GM19328 (cell line): ENCODE results near the gene PTPN20.

Experiments used
- ATAC-seq: cut with Tn5 transposase; IDR thresholded peaks from one replicate; pipeline ENCODE4 v1.9.1; 2021; ENCODE audit warnings: mild to moderate bottlenecking, moderate library complexity; ENCODE audit not compliant: unreplicated experiment

The PTPN20 gene

GRCh38 chr10:47019155-47020145 is 108.2 kb downstream of the PTPN20 start:
- no peak for ATAC-seq

GRCh38 chr10:47020471-47020870 is 109.2 kb downstream of the PTPN20 start:
- ATAC-seq = no peak

- no peak for ATAC-seq
These were observed 110.6 kb downstream of the PTPN20 start for GRCh38 chr10:47021850-47022249.

GRCh38 chr10:47022311-47023131 is 111.3 kb downstream of the PTPN20 start:
- ATAC-seq = no peak

GRCh38 chr10:47023237-47024045 is 112.2 kb downstream of the PTPN20 start:
- ATAC-seq = no peak

- ATAC-seq = no peak
These were observed 112.8 kb downstream of the PTPN20 start for GRCh38 chr10:47024046-47024322.

- ATAC-seq = no peak
These were observed 113.4 kb downstream of the PTPN20 start for GRCh38 chr10:47024399-47025252.

- ATAC-seq = no peak
These were observed 114.0 kb downstream of the PTPN20 start for GRCh38 chr10:47025253-47025539.

GRCh38 chr10:47025540-47026300 is 114.5 kb downstream of the PTPN20 start:
- ATAC-seq = no peak

- ATAC-seq = no peak
These were observed 115.3 kb downstream of the PTPN20 start for GRCh38 chr10:47026301-47027107.

- no peak for ATAC-seq
These were observed 116.0 kb downstream of the PTPN20 start for GRCh38 chr10:47027108-47027783.

GRCh38 chr10:47027784-47028260 is 116.6 kb downstream of the PTPN20 start:
- no peak for ATAC-seq

GRCh38 chr10:47028466-47028865 is 117.2 kb downstream of the PTPN20 start:
- ATAC-seq = no peak

GRCh38 chr10:47029181-47030009 is 118.2 kb downstream of the PTPN20 start:
- no peak for ATAC-seq

GRCh38 chr10:47030191-47030703 is 119.0 kb downstream of the PTPN20 start:
- ATAC-seq = no peak

- no peak for ATAC-seq
These were observed 120.1 kb downstream of the PTPN20 start for GRCh38 chr10:47031211-47031900.
